Purkinje cell (primary cell): ENCODE measurements around the gene NEK2. TPM values are rescaled to one million over a fixed set of nuclear protein-coding genes. Genes with fewer than 3 reads are reported as not detected.

Source experiments
- polyA plus RNA-seq: library from polyadenylated mRNA; unstranded; fragments of >200 nt; fragmentation: Nextera tagmentation; gene quantifications from 2 replicates; pipeline ENCODE4 v1.2.1, GENCODE V29; 2014

NEK2 gene
- polyA plus RNA-seq = 2.3 and 3.5 TPM in 2 replicates

GRCh38 chr1:211675230-211676105, at the start of gene NEK2:
Gene NEK2 (minus strand): TSS chr1:211675621. CDS start chr1:211675479, 142 bp downstream.

Other genes starting within 250 kb of the NEK2 start
- gene RD3, start 183.5 kb downstream of the NEK2 start, polyA plus RNA-seq = not detected in 2 replicates
- 4.8 and 7.8 TPM in 2 replicates for gene SLC30A1, start 96.5 kb downstream of the NEK2 start, polyA plus RNA-seq
- 68.3 and 77.4 TPM in 2 replicates for gene LPGAT1, start 155.1 kb upstream of the NEK2 start, polyA plus RNA-seq